Parathyroid adenoma (tissue), 2 donors: ENCODE results near the gene UBE2QL1.

ENCODE experiments used
- H2AFZ ChIP-seq: fragments of 300-600 bp; sonication (generic); one replicate; pipeline ENCODE4 v1.7.0; 2017; ENCODE audit warnings: antibody characterized with exemption, mild to moderate bottlenecking
- H3K27ac ChIP-seq: fragments of 300-600 bp; sonication (generic); one replicate; pipeline ENCODE4 v1.7.0; 2017
- H3K27me3 ChIP-seq: fragments of 300-600 bp; sonication (generic); one replicate; pipeline ENCODE4 v1.7.0; 2017; ENCODE audit warnings: low read length; ENCODE audit not compliant: control insufficient read depth, insufficient read depth
- H3K36me3 ChIP-seq: fragments of 300-600 bp; sonication (generic); one replicate; pipeline ENCODE4 v1.7.0; 2017; ENCODE audit warnings: low read length; ENCODE audit not compliant: control insufficient read depth, insufficient read depth
- H3K4me1 ChIP-seq: fragments of 300-600 bp; sonication (generic); one replicate; pipeline ENCODE4 v1.7.0; 2017; ENCODE audit warnings: control low read depth
- H3K4me2 ChIP-seq: fragments of 300-600 bp; sonication (generic); one replicate; pipeline ENCODE4 v1.7.0; 2017; ENCODE audit warnings: low read length
- H3K4me3 ChIP-seq: fragments of 300-600 bp; sonication (generic); one replicate; pipeline ENCODE4 v1.7.0; 2017; ENCODE audit warnings: low read depth, low read length
- H3K79me2 ChIP-seq: fragments of 300-600 bp; sonication (generic); one replicate; pipeline ENCODE4 v1.7.0; 2017; ENCODE audit warnings: control low read depth
- H3K9ac ChIP-seq: fragments of 300-600 bp; sonication (generic); one replicate; pipeline ENCODE4 v1.7.0; 2017; ENCODE audit warnings: mild to moderate bottlenecking
- H3K9me3 ChIP-seq: fragments of 300-600 bp; sonication (generic); one replicate; pipeline ENCODE4 v1.7.0; 2017; ENCODE audit warnings: low read length; ENCODE audit not compliant: control insufficient read depth
- TF ChIP-seq, protein P1 (sequence below): fragments of 300-600 bp; sonication (generic); IDR thresholded peaks from one replicate; pipeline ENCODE4 v1.7.0; 2017; ENCODE audit warnings: antibody characterized with exemption, mild to moderate bottlenecking
- donor health status: primary hyperparathyroidism.

Gene UBE2QL1

DNA sequence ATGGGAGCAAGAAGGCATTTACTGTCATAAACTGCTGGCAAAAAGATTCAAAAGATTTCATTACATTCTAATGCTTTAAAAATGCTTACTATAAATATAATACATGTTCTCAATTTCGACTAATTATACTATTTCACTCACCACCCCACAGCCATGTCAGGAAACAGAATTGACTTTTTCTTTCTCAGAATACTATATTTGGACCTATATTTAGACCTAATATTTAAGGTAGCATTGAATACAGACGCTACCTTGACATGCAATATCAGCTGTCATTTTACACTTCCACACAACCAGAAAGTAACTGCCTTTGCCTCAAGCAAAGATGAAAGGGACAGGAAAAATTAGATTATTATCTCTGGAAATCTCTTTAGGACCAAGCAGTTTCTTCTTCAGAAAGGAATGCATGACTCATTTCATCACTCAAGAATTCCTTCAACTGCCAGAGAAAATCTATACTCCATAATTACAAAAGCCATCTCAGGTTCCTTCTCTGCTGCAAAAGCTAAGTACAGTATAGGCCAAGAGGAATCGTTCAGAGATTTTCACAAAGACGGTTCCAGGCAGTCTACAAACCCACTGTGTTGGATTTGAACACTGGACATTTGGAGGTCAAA, 11.8 kb upstream of the UBE2QL1 start:
- Histone ChIP-seq H2AFZ (no peak overlapping the region), H3K79me2 (no peaks in the 10 kb centered on the region), H3K4me2 (no peak overlapping the region), H3K4me3 (no peak overlapping the region), H3K27me3 (no peaks in the 10 kb centered on the region), H3K4me1 (no peaks in the 10 kb centered on the region), H3K27ac (no peak overlapping the region), H3K36me3 (no peaks in the 10 kb centered on the region), H3K9ac (no peak overlapping the region), H3K9me3 (no peaks in the 10 kb centered on the region)
- TF ChIP-seq, protein P1, sequence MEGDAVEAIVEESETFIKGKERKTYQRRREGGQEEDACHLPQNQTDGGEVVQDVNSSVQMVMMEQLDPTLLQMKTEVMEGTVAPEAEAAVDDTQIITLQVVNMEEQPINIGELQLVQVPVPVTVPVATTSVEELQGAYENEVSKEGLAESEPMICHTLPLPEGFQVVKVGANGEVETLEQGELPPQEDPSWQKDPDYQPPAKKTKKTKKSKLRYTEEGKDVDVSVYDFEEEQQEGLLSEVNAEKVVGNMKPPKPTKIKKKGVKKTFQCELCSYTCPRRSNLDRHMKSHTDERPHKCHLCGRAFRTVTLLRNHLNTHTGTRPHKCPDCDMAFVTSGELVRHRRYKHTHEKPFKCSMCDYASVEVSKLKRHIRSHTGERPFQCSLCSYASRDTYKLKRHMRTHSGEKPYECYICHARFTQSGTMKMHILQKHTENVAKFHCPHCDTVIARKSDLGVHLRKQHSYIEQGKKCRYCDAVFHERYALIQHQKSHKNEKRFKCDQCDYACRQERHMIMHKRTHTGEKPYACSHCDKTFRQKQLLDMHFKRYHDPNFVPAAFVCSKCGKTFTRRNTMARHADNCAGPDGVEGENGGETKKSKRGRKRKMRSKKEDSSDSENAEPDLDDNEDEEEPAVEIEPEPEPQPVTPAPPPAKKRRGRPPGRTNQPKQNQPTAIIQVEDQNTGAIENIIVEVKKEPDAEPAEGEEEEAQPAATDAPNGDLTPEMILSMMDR = no peak

- H3K79me2 ChIP-seq = no peaks in the 10 kb centered on the region
- no peaks in the 10 kb centered on the region for H3K27me3 ChIP-seq
- H3K9ac ChIP-seq = no peak overlapping the region
- TF ChIP-seq, protein P1 = no peak
- H3K4me3 ChIP-seq = no peak overlapping the region
- H3K4me1 ChIP-seq = no peaks in the 10 kb centered on the region
- no peak overlapping the region for H3K27ac ChIP-seq
- H3K36me3 ChIP-seq = no peaks in the 10 kb centered on the region
- no peak overlapping the region for H2AFZ ChIP-seq
- H3K9me3 ChIP-seq = no peaks in the 10 kb centered on the region
- H3K4me2 ChIP-seq = no peak overlapping the region
Observed at GRCh38 chr5:6439588-6440550, 8.8 kb upstream of the UBE2QL1 start.

GRCh38 chr5:6442333-6442732, 6.3 kb upstream of the UBE2QL1 start:
- Histone ChIP-seq H3K9ac (no peak overlapping the region), H2AFZ (no peak overlapping the region), H3K4me3 (no peak overlapping the region), H3K36me3 (no peaks in the 10 kb centered on the region), H3K4me2 (no peak overlapping the region), H3K27ac (no peak overlapping the region), H3K79me2 (no peaks in the 10 kb centered on the region), H3K9me3 (no peaks in the 10 kb centered on the region), H3K4me1 (no peaks in the 10 kb centered on the region), H3K27me3 (no peaks in the 10 kb centered on the region)
- TF ChIP-seq, protein P1 = no peak

GRCh38 chr5:6443326-6443725, 5.3 kb upstream of the UBE2QL1 start:
- TF ChIP-seq, protein P1 = no peak
- no peak overlapping the region for H3K4me3 ChIP-seq
- H3K4me1 ChIP-seq = no peaks in the 10 kb centered on the region
- no peak overlapping the region for H3K9ac ChIP-seq
- H3K36me3 ChIP-seq = no peaks in the 10 kb centered on the region
- no peak overlapping the region for H3K27ac ChIP-seq
- H2AFZ ChIP-seq = no peak overlapping the region
- H3K27me3 ChIP-seq = no peaks in the 10 kb centered on the region
- no peak overlapping the region for H3K4me2 ChIP-seq
- no peaks in the 10 kb centered on the region for H3K9me3 ChIP-seq
- no peaks in the 10 kb centered on the region for H3K79me2 ChIP-seq
